Lung (tissue), 12 donors: ENCODE measurements around the gene RPS4Y2. TPM values are rescaled to one million over a fixed set of nuclear protein-coding genes. Genes with fewer than 3 reads are reported as not detected.

ENCODE experiments used
- ATAC-seq: fragments of 200-7000 bp; cut with Tn5 transposase; one replicate; pipeline ENCODE4 v1.9.1; 2020; ENCODE audit warnings: moderate number of reproducible peaks; ENCODE audit not compliant: insufficient read depth, low FRiP score
- DNase-seq, 3 donors: peaks; one replicate each; pipeline ENCODE4 v3.0.0-alpha.2; 2013 to 2017
- H3K27ac ChIP-seq, 2 donors: one replicate each; pipeline ENCODE4 v1.5.1; 2013; ENCODE audit warnings: mild to moderate bottlenecking in 2 of 2, moderate library complexity in 2 of 2, control low read depth in 1 of 2, inconsistent platforms in 1 of 2, low read depth in 1 of 2, low read length in 1 of 2
- H3K27me3 ChIP-seq, 3 donors: one replicate each; pipeline ENCODE4 v1.5.1; 2013; ENCODE audit warnings: low read length in 2 of 3; ENCODE audit not compliant: control insufficient read depth in 3 of 3, insufficient read depth in 3 of 3
- H3K36me3 ChIP-seq, 4 donors: one replicate each; pipeline ENCODE4 v1.5.1; 2013; ENCODE audit warnings: low read length in 4 of 4, mild to moderate bottlenecking in 1 of 4, moderate library complexity in 1 of 4; ENCODE audit not compliant: control insufficient read depth in 4 of 4, insufficient read depth in 4 of 4
- H3K4me1 ChIP-seq, 5 donors: one replicate each; pipeline ENCODE4 v1.5.1; 2013; ENCODE audit warnings: low read length in 5 of 5, mild to moderate bottlenecking in 2 of 5, moderate library complexity in 1 of 5; ENCODE audit not compliant: control insufficient read depth in 5 of 5, insufficient read depth in 5 of 5
- H3K4me3 ChIP-seq: one replicate; pipeline ENCODE4 v1.5.1; 2013; ENCODE audit warnings: mild to moderate bottlenecking, control low read depth, moderate library complexity
- H3K9ac ChIP-seq, 2 donors: one replicate each; pipeline ENCODE4 v1.5.1; 2013; ENCODE audit warnings: low read length in 2 of 2, control low read depth in 1 of 2; ENCODE audit not compliant: insufficient read depth in 1 of 2
- H3K9me3 ChIP-seq, 4 donors: one replicate each; pipeline ENCODE4 v1.5.1; 2013; ENCODE audit warnings: low read length in 3 of 4, mild to moderate bottlenecking in 1 of 4, moderate library complexity in 1 of 4; ENCODE audit not compliant: control insufficient read depth in 4 of 4, insufficient read depth in 3 of 4
- CTCF ChIP-seq: IDR thresholded peaks from 2 replicates; pipeline ENCODE4 v1.5.1; 2012; ENCODE audit warnings: mild to moderate bottlenecking; ENCODE audit errors: control extremely low read depth, extremely low read depth
- WGBS, 2 donors: extraction: QIAGEN DNeasy Blood & Tissue Kit; methylation state at CpG; one replicate each; pipeline ENCODE4 v1.1.7; 2013; 5-methylcytosine and 5-hydroxymethylcytosine counted together
- polyA plus RNA-seq, 2 donors: library from polyadenylated mRNA; stranded (reverse); fragments of 200-250 nt; gene quantifications; one replicate each; pipeline ENCODE4 v1.2.1, GENCODE V29; 2013
- total RNA-seq, 2 donors: library from RNA; depleted of rRNA in 1 of 2; stranded (reverse); fragments of >200 nt in 1 of 2; gene quantifications; one replicate each; pipeline ENCODE4 v1.2.1, GENCODE V29; 2014 to 2021
- donor health status: control.
- donor health status: control.
- donor health status: Bipolar disorder and iron deficiency.
- donor health status: healthy.
- donor health status: DM: yes; HTN: yes; CAD: no.

The RPS4Y2 gene
- total and polyA plus RNA-seq, 4 donors = not detected

- WGBS, 2 donors = 66% methylated on average over 4 of the region's 4 CpGs; no CpG with 5 or more reads in 1 of the 2 donors
- Histone ChIP-seq H3K4me3 (no peak overlapping the region), H3K9ac (no peak overlapping the region), H3K4me1 (no peaks in the 10 kb centered on the region), H3K36me3 (no peaks in the 10 kb centered on the region), H3K27ac (no peak overlapping the region), H3K27me3 (no peaks in the 10 kb centered on the region), H3K9me3 (no peaks in the 10 kb centered on the region)
- TF ChIP-seq CTCF = no peak
- DNase-seq = no peak
- ATAC-seq = no peak
These were observed 20.2 kb downstream of the RPS4Y2 start for GRCh38 chrY:20776104-20776503.

GRCh38 chrY:20780104-20780654 lies 24.3 kb downstream of the RPS4Y2 start:
- ATAC-seq (no peak), DNase-seq (no peak)
- no peaks in the 10 kb centered on the region for H3K36me3 ChIP-seq
- no peaks in the 10 kb centered on the region for H3K9me3 ChIP-seq
- no peak for TF ChIP-seq CTCF
- H3K27ac ChIP-seq = no peak overlapping the region
- no peaks in the 10 kb centered on the region for H3K27me3 ChIP-seq
- H3K4me1 ChIP-seq = no peaks in the 10 kb centered on the region
- H3K9ac ChIP-seq = no peak overlapping the region
- WGBS, 2 donors = 71% methylated on average over 3 of the region's 3 CpGs; no CpG with 5 or more reads in 1 of the 2 donors
- H3K4me3 ChIP-seq = no peak overlapping the region

GRCh38 chrY:20780776-20781175 lies 24.9 kb downstream of the RPS4Y2 start:
- Histone ChIP-seq H3K9me3 (no peaks in the 10 kb centered on the region), H3K4me3 (no peak overlapping the region), H3K4me1 (no peaks in the 10 kb centered on the region), H3K36me3 (no peaks in the 10 kb centered on the region), H3K9ac (no peak overlapping the region), H3K27me3 (no peaks in the 10 kb centered on the region), H3K27ac (no peak overlapping the region)
- DNase-seq (no peak), ATAC-seq (no peak)
- no peak for TF ChIP-seq CTCF
- WGBS, 2 donors = 78% methylated on average over 2 of the region's 2 CpGs; no CpG with 5 or more reads in 1 of the 2 donors

DNA sequence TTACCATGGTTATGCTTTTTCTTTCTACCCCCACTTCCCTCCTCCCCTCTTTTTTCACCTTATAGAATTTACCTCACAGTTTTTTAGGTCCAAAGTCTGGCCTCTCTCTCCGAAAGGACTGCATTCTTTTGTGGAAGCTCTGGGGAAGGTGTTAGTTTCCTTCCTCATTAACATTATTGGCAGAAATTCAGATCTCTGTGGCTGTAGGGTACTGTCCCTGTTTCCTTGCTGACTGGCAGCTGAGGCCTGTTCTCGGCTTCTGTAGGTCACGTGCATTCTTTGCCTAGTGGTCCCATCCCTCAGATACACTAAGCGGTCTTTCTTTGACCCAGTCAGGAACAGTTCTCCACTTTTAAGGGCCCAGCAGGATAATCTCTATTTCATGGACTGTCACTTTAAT lies 25.5 kb downstream of the RPS4Y2 start:
- Histone ChIP-seq H3K36me3 (no peaks in the 10 kb centered on the region), H3K27me3 (no peaks in the 10 kb centered on the region), H3K4me3 (no peak overlapping the region), H3K9ac (no peak overlapping the region), H3K4me1 (no peaks in the 10 kb centered on the region), H3K9me3 (no peaks in the 10 kb centered on the region), H3K27ac (no peak overlapping the region)
- TF ChIP-seq CTCF = no peak
- DNase-seq (no peak), ATAC-seq (no peak)
- 32% methylated on average over 4 of the region's 4 CpGs; no CpG with 5 or more reads in 1 of the 2 donors for WGBS, 2 donors
